ENCODE measurements around the gene RPN2. TPM values are rescaled to one million over a fixed set of nuclear protein-coding genes. Genes with fewer than 3 reads are reported as not detected.

Gene RPN2
- polyA plus RNA-seq, 1 donor from 2014 or later: 151 TPM

DNA sequence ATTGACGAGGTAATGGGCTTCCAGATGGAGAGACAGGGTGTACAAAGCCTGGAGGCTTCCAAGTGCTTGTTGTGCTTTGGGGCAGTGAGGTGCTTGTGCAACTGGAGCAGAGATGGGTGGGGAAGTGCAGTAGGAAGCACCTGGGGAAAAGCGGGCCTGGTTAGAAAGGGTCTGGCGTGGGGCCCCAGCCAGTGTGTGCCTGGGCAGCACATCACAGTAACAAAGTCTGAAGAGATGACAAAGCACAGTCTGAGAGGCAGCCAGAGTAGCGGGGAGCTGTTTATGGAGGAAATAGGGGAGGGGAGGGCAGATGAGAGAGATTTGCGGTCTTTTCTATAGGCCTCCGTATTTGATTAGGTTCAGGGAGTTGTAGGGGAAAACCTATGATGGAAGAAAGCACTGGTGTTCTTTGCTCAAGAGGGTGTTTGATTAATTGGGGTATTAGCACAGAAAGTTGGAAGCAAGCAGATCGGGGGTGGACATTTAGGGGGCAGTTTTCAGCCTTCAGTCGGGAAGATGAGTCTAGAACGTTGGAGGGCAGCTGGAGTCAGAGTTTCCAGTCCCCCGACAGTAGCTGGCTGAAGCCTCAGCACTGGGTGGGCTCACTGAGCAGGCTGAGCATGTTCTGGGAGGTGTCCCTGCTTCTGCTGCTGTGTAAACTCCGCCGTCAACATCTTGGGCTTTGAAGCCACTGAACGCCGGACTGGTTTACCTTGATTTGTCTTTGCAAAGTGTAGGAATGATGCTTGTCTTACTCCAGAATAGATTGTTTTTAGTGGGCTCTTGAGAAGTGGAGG is 15.7 kb downstream of the RPN2 start:
- TF ChIP-seq POLR2AphosphoS5 (IDR thresholded peaks at IDR 0.05): no peak
- TF ChIP-seq EP300 (conservative IDR thresholded peaks at IDR 0.05; ENCODE audit: poor library complexity, severe bottlenecking): no peak
- TF ChIP-seq EZH2 (IDR thresholded peaks at IDR 0.05; ENCODE audit: borderline replicate concordance, insufficient read depth, low read length, poor library complexity, severe bottlenecking): no peak
- TF ChIP-seq, protein P1, sequence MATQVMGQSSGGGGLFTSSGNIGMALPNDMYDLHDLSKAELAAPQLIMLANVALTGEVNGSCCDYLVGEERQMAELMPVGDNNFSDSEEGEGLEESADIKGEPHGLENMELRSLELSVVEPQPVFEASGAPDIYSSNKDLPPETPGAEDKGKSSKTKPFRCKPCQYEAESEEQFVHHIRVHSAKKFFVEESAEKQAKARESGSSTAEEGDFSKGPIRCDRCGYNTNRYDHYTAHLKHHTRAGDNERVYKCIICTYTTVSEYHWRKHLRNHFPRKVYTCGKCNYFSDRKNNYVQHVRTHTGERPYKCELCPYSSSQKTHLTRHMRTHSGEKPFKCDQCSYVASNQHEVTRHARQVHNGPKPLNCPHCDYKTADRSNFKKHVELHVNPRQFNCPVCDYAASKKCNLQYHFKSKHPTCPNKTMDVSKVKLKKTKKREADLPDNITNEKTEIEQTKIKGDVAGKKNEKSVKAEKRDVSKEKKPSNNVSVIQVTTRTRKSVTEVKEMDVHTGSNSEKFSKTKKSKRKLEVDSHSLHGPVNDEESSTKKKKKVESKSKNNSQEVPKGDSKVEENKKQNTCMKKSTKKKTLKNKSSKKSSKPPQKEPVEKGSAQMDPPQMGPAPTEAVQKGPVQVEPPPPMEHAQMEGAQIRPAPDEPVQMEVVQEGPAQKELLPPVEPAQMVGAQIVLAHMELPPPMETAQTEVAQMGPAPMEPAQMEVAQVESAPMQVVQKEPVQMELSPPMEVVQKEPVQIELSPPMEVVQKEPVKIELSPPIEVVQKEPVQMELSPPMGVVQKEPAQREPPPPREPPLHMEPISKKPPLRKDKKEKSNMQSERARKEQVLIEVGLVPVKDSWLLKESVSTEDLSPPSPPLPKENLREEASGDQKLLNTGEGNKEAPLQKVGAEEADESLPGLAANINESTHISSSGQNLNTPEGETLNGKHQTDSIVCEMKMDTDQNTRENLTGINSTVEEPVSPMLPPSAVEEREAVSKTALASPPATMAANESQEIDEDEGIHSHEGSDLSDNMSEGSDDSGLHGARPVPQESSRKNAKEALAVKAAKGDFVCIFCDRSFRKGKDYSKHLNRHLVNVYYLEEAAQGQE (IDR thresholded peaks at IDR 0.05; ENCODE audit: borderline replicate concordance): no peak
- no peak for TF ChIP-seq SMC3 (conservative IDR thresholded peaks at IDR 0.05; ENCODE audit: poor library complexity)
- TF ChIP-seq RAD21 (conservative IDR thresholded peaks at IDR 0.05): no peak
- no peak for TF ChIP-seq TAF1 (IDR thresholded peaks at IDR 0.05; ENCODE audit: low read depth)
- TF ChIP-seq, protein P2, sequence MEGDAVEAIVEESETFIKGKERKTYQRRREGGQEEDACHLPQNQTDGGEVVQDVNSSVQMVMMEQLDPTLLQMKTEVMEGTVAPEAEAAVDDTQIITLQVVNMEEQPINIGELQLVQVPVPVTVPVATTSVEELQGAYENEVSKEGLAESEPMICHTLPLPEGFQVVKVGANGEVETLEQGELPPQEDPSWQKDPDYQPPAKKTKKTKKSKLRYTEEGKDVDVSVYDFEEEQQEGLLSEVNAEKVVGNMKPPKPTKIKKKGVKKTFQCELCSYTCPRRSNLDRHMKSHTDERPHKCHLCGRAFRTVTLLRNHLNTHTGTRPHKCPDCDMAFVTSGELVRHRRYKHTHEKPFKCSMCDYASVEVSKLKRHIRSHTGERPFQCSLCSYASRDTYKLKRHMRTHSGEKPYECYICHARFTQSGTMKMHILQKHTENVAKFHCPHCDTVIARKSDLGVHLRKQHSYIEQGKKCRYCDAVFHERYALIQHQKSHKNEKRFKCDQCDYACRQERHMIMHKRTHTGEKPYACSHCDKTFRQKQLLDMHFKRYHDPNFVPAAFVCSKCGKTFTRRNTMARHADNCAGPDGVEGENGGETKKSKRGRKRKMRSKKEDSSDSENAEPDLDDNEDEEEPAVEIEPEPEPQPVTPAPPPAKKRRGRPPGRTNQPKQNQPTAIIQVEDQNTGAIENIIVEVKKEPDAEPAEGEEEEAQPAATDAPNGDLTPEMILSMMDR (IDR thresholded peaks at IDR 0.05; ENCODE audit: poor library complexity, severe bottlenecking): no peak
- no peak for TF ChIP-seq MXI1 (conservative IDR thresholded peaks at IDR 0.05; ENCODE audit: poor library complexity, severe bottlenecking)
- no peak overlapping the region for H3K4me3 ChIP-seq (ENCODE audit: low read length)
- no peak overlapping the region for H3K9ac ChIP-seq (ENCODE audit: low read length)
- no peaks in the 10 kb centered on the region for H3K9me3 ChIP-seq (ENCODE audit: low read length)
- peaks cover 8% of the 10 kb centered on the region for H4K20me1 ChIP-seq (ENCODE audit: insufficient read depth)
- peaks cover 48% of the 10 kb centered on the region for H3K79me2 ChIP-seq (replicated peaks; ENCODE audit: insufficient read depth, low read length)
- no peak overlapping the region for H3K27ac ChIP-seq (ENCODE audit: low read length)
- no peak overlapping the region for H3K4me2 ChIP-seq (ENCODE audit: low read length)
- H3K36me3 ChIP-seq (ENCODE audit: insufficient read depth, low read length): peaks cover 6% of the 10 kb centered on the region
- H3K9me2 ChIP-seq (ENCODE audit: insufficient read depth, low read length): no peaks in the 10 kb centered on the region
- no peak overlapping the region for H2AFZ ChIP-seq (ENCODE audit: low read depth, low read length)
- no peaks in the 10 kb centered on the region for H3F3A ChIP-seq (ENCODE audit: insufficient read depth, low read length, poor library complexity, severe bottlenecking)
- H3K27me3 ChIP-seq (ENCODE audit: insufficient read depth, low read depth, low read length): peaks cover 15% of the 10 kb centered on the region

DNA sequence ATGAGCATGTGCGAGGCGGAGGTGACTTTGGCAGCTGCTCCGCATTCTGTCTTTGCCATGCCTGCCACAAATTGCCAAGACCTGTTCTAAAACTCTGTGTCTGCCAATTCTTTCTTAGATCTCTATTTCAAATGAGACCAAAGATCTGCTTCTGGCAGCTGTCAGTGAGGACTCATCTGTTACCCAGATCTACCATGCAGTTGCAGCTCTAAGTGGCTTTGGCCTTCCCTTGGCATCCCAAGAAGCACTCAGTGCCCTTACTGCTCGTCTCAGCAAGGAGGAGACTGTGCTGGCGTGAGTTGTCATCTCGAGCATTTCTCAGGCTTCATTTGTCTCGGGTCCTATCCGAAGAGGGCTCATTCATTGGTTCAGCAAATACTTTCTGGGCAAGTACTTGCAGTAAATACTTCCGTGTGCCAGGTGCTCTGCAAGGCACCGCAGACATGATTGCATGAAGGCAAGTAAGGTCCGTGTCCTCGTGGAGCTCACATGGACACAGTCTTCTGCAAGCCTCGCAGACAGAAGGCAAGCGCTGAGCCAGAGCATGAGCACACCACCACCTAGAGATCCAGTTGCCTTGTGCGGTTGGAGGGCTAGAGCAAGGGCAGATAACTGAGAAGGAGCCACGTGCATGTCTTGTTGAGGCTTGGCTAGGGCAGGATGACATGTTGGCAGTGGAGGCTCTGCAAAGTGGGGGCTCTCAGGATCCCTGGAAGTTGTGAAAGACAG is 20.0 kb downstream of the RPN2 start:
- H4K20me1 ChIP-seq (ENCODE audit: insufficient read depth): no peaks in the 10 kb centered on the region
- peaks cover 24% of the 10 kb centered on the region for H3K79me2 ChIP-seq (replicated peaks; ENCODE audit: insufficient read depth, low read length)
- no peak overlapping the region for H3K9ac ChIP-seq (ENCODE audit: low read length)
- TF ChIP-seq POLR2AphosphoS5 (IDR thresholded peaks at IDR 0.05) (no peak), EP300 (conservative IDR thresholded peaks at IDR 0.05; ENCODE audit: poor library complexity, severe bottlenecking) (no peak), SMC3 (conservative IDR thresholded peaks at IDR 0.05; ENCODE audit: poor library complexity) (no peak), EZH2 (IDR thresholded peaks at IDR 0.05; ENCODE audit: borderline replicate concordance, insufficient read depth, low read length, poor library complexity, severe bottlenecking) (no peak), MXI1 (conservative IDR thresholded peaks at IDR 0.05; ENCODE audit: poor library complexity, severe bottlenecking) (no peak), RAD21 (conservative IDR thresholded peaks at IDR 0.05) (no peak), TAF1 (IDR thresholded peaks at IDR 0.05; ENCODE audit: low read depth) (no peak)
- TF ChIP-seq, protein P1 (IDR thresholded peaks at IDR 0.05; ENCODE audit: borderline replicate concordance): no peak
- TF ChIP-seq, protein P2 (IDR thresholded peaks at IDR 0.05; ENCODE audit: poor library complexity, severe bottlenecking): no peak
- H3F3A ChIP-seq (ENCODE audit: insufficient read depth, low read length, poor library complexity, severe bottlenecking): peaks cover 15% of the 10 kb centered on the region
- H3K27ac ChIP-seq (ENCODE audit: low read length): no peak overlapping the region
- H3K4me2 ChIP-seq (ENCODE audit: low read length): no peak overlapping the region
- H3K36me3 ChIP-seq (ENCODE audit: insufficient read depth, low read length): peaks cover 17% of the 10 kb centered on the region
- peaks cover 20% of the 10 kb centered on the region for H3K27me3 ChIP-seq (ENCODE audit: insufficient read depth, low read depth, low read length)
- no peak overlapping the region for H3K4me3 ChIP-seq (ENCODE audit: low read length)
- no peak overlapping the region for H2AFZ ChIP-seq (ENCODE audit: low read depth, low read length)
- H3K9me3 ChIP-seq (ENCODE audit: low read length): no peaks in the 10 kb centered on the region
- no peaks in the 10 kb centered on the region for H3K9me2 ChIP-seq (ENCODE audit: insufficient read depth, low read length)

Measured in neural cell (in vitro differentiated cells).